Muscle of arm (tissue), 12 donors: ENCODE results near the gene NEURL3. TPM values are rescaled to one million over a fixed set of nuclear protein-coding genes. Genes with fewer than 3 reads are reported as not detected.

ENCODE experiments used
- DNase-seq: peaks from one replicate; pipeline ENCODE4 v3.0.0-alpha.2; 2013
- polyA plus RNA-seq, 12 donors: library from polyadenylated mRNA; unstranded; fragments of 120-200 nt; gene quantifications; one replicate each; pipeline ENCODE4 v1.2.1, GENCODE V29; 2013; ENCODE audit not compliant: insufficient read length in 12 of 12

Gene NEURL3
- polyA plus RNA-seq, 12 donors, result 0.09 to 0.56 (median 0.31) TPM; not detected in 5

GRCh38 chr2:96528700-96529375 lies 23.7 kb upstream of the NEURL3 start:
- no peak for DNase-seq

DNA sequence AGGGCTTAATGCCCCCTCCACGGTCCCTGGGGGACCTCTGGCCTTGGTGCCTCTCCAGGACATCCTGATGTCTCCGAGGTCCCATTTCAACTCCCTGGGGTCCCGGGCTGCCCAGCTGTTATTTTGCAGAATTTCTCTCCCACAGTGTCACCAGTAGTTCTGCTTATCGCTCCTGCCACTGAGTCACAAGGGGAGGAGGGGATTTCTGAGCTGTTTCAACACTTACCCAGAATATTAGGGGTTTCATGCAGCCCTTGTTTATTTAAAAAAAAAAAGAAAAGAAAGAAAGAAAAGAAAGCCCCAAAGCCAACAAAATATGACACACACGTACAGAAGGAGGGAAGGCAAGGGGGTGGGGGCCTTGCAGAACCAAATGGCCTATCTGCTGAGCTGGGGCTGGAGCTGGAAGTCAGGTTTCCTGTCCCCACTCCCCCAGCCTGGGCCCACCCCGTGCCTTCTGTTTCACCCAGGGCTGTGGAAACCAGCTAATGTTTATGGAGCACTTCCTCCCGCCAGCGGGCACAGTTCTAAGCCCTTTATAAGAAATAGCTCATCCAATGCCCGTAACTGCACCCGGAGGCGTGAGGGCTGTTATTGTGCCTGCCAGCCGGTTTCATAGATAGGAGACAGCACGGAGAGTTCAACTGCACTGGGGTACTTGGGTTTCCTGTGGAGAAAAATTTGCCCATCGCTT lies 23.0 kb upstream of the NEURL3 start:
- DNase-seq, result no peak

DNA sequence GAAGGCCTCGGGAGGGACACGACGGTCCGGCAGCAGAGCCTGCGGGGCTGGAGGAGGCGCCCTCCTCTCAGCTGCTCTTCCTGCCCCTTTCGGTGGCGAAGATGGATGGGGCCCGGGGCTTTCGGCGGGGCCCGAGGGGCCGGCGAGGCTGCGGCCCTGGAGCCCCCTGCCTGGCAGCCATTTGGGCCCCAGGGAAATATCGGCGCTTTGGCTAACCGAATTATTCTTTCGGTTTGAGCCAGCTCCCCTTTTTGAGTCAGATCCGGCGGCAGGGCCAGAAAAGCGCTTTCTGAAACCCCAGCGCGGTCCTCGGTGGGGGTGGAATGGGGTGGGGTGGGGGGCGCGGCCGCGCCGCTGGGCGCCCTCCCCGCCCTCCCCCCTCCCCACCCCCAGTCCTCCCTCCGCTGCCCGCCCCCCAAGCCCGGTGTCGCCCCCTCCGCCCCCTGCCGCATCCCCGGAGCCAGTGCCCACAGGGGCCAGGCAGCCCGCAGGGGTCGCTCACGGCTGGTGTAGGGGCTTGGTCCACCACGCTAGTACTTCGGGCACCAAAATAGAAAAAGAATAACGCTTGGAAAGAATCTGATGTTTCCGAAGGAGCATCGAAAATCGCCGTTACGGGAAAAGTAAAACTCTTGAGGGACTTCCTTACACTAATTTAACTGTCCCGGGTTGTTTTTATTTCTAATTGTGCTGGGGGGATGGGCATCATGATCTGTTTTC lies 22.3 kb upstream of the NEURL3 start:
- DNase-seq, result no peak

- no peak for DNase-seq
These were observed 21.6 kb upstream of the NEURL3 start for GRCh38 chr2:96526615-96527285.

GRCh38 chr2:96526101-96526591 lies 21.0 kb upstream of the NEURL3 start:
- DNase-seq, result no peak

- no peak for DNase-seq
These were observed 20.0 kb upstream of the NEURL3 start for GRCh38 chr2:96525211-96525507.

DNA sequence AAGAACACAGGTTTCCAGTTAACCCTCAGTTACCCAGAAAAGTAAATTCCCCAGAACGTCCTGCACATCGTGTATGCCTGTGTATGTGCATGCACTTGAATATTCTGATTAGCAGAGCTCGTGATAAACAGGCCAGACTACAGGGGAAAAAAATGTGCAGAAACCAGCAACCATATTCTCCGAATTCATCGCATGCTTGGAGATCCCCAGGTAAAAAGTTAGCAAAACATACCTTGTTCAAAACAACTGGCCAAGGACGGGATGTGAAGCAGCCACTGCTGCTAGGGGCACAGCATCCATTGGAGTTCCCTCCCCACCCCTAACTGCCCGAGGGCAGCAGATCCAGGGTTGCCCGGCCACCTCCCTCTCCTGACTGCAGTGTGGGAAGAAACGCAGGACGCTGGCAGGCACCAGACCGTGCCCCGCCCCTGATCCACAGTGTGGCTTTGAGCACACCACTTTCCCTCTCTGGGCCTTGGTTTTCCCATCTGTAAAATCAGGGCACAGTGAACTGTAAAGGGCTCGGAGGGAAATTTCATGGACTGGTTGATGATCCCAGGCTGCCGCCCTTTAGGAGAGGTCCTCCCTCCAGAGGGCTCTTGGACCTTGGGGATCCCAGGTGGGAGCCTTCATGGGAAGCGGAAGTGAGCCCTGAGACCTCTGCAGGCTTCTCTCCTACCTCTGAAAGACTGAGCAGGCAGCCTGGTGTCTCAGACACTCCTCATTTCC lies 19.5 kb upstream of the NEURL3 start:
- DNase-seq, result no peak

DNA sequence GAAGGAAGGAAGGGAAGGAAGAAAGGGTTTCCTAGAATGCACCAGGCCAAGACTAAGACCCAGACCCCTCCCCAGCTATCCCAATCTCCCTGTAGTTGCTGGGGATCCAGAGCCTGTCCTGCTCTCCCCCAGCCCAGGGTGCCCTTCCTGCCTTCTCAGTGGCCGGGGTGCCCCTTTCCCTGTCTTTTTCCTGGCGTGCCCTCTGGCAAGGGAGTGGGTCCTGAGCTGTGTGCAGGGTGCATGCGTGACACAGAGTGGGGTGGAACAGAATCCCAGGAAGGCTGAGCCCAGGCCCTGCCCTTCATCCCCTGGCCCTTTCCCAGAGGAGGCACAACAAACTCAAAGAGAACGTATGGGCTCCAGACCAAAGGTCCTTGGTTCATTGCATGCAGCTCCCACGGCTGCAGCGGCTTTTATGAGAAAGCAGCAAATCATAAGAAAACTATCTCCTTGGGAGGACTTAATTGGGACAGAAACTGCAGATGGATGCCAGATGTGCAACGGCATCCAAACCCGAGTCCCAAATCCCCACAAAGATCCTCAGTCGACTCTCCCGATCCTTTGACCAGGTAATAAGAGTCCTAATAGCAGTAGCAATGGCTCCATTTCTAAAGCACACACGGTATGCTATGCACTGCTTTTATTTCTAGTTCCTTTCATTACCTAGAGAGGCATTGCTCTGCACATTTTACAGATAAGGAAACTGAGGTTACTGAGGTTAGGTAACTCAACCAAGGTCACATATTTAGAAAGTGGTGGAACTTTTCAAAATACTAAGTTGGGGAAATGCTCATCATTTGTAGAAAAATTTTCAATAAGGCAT lies 18.7 kb upstream of the NEURL3 start:
- DNase-seq, result no peak

- DNase-seq, result no peak
These were observed 17.4 kb upstream of the NEURL3 start for GRCh38 chr2:96522304-96523203.

- DNase-seq, result no peak
These were observed 16.1 kb upstream of the NEURL3 start for GRCh38 chr2:96521219-96521618.

DNA sequence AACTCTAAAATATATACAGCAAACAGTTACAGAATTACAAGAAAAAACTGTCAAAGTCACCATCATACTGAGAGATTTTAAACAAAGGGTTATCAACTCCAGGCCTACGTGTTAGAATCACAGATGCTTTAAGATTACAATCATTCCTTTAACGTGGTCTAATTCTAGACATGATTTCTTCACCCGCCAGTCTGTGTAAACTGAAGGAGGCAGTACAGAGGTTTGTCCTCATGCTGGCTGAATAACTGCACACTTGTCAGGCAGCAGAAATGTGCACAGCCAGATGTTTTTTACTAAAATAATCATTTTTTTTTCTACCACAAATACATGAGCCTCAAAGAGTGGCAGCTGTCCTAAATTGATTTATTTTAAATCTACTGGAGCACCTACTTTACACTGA lies 15.5 kb upstream of the NEURL3 start:
- no peak for DNase-seq

GRCh38 chr2:96520231-96520630 lies 15.1 kb upstream of the NEURL3 start:
- no peak for DNase-seq

DNA sequence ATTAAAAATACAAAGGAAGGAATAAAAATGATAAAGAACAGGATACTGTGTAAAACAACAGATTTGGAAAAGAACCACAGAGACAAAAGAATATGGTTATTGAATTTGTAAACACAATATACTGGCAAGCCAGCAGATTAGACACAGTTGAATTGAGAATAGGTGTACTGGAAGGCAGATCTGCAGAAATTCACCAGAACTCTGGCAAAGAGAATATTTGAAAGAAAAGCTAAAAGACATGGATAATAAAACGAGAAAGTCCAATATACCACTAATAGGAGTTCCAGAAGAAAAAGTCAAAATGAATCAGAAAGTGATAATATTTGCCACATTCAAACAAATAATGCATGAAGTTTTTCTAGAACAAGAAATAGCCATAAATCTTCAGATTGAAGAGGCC lies 11.9 kb upstream of the NEURL3 start:
- DNase-seq, result no peak

GRCh38 chr2:96514521-96514920 lies 9.4 kb upstream of the NEURL3 start:
- DNase-seq, result no peak

DNA sequence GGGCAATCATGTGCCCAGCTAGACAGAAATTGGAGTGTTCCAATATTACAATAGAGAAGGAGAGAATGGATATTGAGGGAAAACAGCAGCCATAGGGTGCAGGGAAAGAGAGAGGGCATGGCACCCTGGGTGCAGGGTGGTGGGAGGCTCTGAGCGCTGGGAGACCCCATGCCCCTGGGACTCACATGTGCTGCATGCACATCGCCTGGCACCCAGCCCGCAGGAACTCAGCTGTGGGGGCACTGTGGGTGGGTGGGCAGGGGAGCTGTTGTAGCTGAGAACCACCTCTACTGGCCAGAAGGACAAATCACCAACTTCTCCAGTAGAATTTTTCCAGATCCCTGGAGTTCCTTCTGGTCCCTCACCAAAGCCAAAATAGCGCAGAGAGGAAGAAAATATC lies 7.2 kb upstream of the NEURL3 start:
- DNase-seq, result no peak

DNA sequence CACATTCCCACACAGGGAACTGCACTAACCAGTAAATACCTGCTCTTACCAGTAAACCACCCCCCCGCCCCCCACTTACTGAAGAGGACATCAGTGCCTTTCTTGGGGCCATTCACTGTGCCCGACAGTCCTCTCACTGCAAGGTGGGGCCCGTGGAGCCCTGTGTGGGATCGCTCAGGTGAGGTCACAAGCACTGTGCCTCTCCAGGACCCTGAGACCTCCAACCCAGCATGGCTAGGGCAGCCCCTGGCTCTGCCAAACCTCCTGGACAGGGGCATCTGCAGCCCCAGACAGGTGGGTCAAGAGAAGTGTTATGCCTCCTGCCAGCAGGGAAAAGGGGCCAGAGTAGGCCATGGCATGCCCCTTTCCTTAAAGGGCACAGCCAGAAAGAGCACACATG lies 6.7 kb upstream of the NEURL3 start:
- no peak for DNase-seq

DNA sequence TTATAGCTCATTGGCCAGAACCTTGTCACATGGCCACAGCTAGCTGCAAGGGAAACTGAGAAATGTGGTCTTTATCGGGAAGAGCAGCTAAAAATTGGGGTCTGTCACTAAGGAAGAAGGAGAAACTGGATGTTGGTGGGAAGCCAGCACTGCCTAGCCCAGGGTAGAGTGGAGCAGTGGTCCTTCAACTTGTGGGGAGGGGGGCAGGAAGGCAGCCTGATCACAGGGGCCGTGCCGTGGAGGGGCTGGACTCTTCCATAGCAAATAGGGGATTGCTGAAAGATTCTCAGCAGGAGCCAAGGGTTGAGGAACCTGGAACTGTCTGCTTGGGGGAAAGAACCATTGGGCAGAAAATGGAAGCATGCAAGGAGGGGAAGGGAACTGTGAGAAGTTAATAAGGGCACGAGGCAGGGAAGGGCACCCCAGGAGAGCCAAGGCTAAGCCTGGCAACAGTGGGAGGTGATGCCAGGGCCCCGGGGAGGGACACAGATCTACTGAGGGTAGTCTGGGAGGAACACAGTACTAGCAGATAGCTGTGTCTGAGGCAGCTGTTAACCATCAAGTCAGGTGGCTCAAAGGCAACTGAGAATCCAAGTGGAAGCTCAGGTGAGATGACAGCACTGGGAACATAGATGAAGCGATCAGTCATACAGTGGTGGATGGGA lies 5.9 kb upstream of the NEURL3 start:
- no peak for DNase-seq

DNA sequence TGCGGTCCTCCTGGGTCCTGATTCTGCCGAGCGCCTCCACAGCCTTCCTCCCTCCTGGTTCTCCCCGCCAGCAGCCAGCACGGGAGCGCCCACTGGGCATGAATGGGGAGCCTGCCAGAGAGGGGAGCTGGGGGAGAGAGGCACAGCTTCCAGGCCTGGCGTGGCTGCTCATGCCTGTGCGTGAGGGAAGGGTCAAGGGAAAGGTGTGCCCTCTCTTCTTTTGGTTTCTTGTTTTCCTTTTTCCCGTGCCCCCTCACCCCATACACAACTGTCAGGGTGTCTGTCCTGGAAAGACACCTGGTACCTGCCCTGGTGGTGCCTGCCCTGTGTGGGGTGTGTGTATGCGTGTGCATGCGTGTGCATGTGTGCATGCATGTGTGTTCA lies 4.7 kb upstream of the NEURL3 start:
- no peak for DNase-seq

- peak; percentile 76 for DNase-seq
These were observed 4.1 kb upstream of the NEURL3 start for GRCh38 chr2:96509114-96509846.
